Measurements from ENCODE around the gene BEND5.

DNA sequence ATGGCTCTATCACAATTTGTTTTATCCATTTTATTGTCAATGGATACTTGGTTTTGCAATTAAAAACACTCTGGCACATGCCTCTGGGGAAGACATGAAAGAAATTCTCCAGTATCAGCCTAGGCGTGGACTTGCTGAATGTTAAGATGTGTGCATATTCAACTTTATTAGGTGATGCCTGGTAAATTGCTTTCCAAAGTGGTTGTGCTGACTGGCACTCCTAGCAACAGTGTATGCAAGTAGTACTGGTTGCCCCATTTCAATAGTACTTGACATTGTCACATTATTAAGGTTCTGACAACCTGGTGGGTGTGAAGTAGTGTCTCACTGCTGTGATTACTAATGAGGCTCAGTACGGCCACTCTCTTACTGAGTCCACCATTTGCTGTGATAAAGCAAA, 48.1 kb downstream of the BEND5 start:
- TF ChIP-seq POLR2A (IDR thresholded peaks at IDR 0.05) (no peak), POLR2AphosphoS5 (IDR thresholded peaks at IDR 0.05) (no peak)

Data from transverse colon (tissue), 3 donors.